ENCODE results near the gene PSIP1. TPM values are rescaled to one million over a fixed set of nuclear protein-coding genes. Genes with fewer than 3 reads are reported as not detected.
"Not testable (repeated sequence)": the region's sequence is repeated elsewhere in the genome, so short reads cannot be mapped to it uniquely, and the experiment has no call there.

PSIP1 gene
- total RNA-seq, 1 experiment from 2014 or later, result 74.8 TPM

DNA sequence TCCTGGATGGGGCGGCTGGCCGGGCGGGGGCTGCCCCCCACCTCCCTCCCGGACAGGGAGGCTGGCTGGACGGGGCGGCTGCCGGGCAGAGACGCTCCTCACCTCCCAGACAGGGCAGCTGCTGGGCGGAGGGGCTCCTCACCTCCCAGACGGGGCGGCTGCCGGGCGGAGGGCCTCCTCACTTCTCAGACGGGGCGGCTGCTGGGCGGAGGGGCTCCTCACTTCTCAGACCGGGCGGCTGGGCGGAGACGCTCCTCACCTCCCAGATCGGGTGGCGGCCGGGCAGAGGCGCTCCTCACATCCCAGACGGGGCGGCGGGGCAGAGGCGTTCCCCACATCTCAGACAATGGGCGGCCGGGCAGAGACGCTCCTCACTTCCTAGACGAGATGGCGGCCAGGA is 68.5 kb downstream of the PSIP1 start:
- not testable (repeated sequence) for DNase-seq (ENCODE audit: extremely low read depth, low read depth)

DNA sequence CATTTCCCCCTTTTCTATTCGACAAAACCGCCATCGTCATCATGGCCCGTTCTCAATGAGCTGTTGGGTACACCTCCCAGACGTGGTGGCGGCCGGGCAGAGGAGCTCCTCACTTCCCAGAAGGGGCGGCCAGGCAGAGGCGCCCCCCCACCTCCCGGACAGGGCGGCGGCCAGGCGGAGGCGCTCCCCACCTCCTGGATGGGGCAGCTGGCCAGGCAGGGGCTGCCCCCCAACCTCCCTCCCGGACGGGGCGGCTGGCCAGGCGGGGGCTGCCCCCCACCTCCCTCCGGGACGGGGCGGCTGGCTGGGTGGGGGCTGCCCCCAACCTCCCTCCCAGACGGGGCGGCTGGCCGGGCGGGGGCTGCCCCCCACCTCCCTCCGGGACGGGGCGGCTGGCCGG is 68.9 kb downstream of the PSIP1 start:
- DNase-seq (ENCODE audit: extremely low read depth, low read depth), result not testable (repeated sequence)

DNA sequence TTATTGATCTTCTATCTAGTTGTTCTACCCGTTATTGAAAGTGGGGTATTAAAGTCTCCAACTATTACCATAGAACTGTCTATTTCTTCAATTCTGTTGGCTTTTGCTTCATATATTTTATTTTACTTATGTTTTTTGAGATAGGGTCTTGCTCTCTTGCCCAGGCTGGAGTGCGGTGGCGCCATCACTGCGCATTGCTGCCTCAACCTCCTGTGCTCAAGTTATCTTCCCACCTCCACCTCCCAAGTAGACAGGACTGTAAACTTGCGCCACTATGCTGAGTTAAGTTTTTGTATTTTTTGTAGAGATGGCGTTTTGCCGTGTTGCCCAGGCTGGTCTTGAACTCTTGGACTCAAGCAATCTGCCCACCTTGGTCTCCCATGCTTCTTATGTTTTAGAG is 71.9 kb downstream of the PSIP1 start:
- DNase-seq (ENCODE audit: extremely low read depth, low read depth), result no peak

DNA sequence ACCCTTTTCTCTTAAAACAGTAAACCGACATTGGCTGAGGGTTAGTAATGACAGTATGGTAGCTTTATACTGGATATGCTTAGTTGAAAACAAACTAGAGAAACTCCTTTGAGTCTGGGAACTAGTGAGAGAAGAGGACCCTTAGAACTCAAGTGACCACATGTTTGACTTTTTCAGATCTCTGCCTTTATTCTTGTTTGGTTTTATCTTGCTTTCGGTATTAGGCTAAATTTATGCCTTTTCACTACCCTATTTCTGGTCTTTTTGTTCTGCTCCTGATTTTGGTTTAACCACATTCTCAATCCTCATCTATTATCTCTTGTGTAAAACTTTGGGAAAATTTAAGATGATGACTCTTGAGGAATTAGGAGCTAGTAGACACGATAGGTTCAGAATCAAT is 77.1 kb downstream of the PSIP1 start:
- no peak for DNase-seq (ENCODE audit: extremely low read depth, low read depth)

DNA sequence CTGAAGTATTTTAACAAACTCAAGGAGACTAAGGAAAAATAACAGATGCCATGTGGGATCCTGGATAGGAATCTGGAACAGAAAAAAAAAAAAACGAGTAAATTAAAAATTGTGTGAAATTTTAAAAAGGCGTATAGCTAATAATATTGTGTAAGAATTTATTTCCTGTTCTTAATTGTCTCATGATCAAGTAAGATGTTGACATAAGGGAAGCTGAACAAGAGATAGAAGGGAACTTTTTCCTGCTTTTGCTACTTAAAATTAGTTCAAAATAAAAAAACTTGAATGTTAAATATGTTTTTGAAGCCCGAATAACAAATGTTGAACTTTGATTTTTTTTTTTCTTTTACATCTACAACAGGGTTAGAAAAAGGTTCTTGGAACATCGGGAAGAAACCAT is 77.6 kb downstream of the PSIP1 start:
- DNase-seq (ENCODE audit: extremely low read depth, low read depth), result no peak

DNA sequence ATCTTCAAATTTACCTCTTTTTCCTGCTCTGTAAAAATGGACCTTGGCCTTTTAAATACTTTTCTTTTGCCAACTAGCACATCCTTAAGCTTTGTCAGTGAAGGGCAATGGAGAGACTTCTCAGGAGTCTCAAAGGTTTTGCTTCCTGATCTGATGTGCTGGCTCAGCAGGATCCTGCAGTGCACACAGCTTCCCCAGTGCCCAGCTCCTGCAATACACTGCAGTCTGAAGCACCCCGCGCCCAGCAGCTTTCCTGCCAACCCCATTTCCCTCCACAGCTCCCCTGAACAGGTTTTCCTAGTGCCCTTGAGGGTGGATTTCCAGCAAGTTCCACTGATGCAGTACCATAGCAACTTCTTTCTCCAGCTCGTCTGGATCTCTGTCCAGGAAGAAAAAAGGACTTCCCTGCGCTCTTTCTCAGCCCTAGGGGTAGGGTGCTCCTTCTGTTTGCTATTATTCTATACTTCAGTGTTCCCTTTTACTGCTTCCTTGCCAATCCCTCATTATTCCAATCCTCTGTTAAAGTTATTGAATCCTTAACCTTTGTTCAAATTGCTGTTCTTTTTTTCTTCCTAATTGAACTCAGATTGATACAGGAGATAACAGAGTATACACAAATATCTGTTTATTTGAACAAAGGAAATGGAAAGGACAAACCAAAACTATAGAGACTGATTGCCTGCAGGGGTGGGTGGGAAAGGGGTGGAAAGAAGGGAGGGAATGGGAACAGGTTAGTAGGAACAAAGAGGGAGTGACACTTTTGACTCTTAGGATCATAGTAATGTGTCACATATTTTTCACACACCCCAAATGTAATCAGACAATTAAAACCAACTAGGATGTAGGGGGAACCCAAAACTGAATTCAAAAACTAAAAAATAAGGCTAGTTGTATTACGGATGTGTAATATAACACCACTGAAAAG is 79.6 kb downstream of the PSIP1 start:
- DNase-seq (ENCODE audit: extremely low read depth, low read depth), result no peak

DNA sequence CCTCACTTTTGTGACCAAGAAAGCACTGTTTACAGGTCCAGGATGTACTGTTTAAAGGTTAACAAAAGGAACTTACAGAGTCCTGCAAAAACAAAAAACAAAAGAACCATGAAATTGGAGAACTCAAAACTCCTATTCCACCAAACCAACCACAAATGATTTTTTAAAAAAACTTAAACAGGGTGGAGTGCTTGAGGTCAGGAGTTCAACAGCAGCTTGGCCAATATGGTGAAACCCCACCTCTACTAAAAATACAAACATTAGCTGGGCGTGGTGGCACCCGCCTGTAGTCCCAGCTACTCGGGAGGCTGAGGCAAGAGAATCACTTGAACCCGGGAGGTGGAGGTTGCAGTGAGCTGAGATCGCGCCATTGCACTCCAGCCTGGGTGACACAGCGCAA is 83.1 kb downstream of the PSIP1 start:
- not testable (repeated sequence) for DNase-seq (ENCODE audit: extremely low read depth, low read depth)

DNA sequence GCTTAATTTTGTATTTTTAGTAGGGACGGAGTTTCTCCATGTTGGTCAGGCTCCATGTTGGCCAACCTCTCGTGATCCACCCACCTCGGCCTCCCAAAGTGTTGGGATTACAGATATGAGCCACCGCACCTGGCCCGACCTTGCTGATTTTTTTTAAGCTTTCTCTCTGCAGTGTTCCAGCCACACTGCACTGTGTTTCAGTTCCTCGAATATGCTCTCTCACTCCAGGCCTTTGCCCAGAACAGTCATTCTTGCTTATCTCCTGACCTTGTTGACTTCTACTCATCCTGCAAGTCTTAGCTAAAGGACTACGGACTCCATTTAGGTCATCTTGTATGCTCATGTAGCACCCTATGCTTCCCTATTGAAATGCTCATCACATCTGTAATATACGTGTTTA is 84.8 kb downstream of the PSIP1 start:
- DNase-seq (ENCODE audit: extremely low read depth, low read depth), result no peak

DNA sequence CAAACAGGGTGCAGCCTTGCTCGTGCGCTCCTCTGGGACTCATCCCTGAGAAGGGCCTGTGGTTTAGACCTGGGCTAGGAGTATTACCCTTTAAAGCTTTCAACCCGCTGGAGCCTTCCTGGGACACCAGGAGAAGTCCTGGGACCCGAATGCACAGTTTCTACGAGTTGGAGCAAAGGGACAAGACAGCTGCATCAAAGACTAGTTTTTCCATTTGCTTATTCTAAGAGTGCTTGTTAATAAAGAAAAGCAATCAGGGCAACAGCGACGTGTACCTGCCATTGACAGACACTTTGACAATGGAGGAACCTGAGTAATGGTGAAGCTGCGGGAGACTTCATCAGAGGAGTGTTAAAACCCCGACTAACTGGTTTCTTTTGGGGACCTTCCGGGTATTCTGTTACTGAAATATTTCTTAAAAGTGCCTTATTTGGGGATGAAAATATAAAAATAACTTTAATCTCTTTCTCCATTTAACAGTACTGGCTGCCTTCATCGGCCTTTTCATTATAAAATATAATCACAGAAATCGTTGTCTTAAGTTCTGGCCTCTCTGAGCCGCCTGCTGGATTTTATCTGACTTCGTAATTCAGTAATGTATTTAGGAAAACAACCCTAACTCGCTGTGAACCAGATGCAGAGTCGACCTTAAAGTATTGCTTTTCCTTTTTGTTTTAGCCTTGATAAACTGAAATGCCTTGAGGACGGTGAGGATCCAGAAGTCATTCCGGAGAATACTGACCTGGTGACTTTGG is 87.4 kb downstream of the PSIP1 start:
- no peak for DNase-seq (ENCODE audit: extremely low read depth, low read depth)

DNA sequence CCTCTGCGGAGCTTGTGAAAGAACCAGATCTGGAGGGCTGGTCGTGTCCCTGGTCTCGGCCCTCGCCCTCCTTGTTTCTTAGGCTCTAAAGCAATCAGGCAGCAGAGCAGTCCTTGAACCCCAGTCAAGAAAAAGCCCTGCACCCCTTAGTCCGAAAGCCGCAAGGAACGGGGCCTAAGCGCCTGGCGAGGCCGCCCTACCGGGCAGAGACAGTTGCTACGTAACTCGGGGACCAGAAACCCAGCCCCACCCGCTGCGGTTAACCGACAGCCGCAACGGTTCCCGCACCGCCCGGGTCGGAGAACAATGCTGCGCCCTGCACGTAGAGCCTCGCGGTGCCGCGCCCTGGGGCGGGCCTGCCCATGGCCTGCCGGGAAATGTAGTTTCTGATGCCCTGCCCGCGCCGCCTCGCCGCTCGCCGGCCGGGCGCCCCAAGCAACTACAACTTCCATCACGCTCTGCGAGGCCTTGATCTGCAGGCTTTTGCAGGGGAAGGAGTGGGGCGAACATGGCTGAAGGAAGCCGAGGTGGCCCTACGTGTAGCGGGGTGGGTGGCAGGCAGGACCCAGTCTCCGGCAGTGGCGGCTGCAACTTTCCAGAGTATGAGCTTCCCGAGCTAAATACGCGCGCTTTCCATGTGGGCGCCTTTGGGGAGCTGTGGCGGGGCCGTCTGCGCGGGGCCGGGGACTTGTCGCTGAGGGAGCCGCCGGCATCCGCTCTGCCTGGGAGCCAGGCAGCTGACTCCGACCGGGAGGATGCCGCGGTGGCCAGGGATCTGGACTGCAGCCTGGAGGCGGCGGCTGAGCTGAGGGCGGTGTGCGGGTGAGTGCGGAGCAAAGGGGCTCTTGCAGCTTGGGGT is 88.2 kb downstream of the PSIP1 start, which contains the start of gene SNAPC3:
Gene SNAPC3, plus strand, starts transcription at position 505 of the 859 bp plus-strand sequence. Its CDS starts 4 bp downstream, at position 509.
- peak; percentile 85 for DNase-seq (ENCODE audit: extremely low read depth, low read depth)

DNA sequence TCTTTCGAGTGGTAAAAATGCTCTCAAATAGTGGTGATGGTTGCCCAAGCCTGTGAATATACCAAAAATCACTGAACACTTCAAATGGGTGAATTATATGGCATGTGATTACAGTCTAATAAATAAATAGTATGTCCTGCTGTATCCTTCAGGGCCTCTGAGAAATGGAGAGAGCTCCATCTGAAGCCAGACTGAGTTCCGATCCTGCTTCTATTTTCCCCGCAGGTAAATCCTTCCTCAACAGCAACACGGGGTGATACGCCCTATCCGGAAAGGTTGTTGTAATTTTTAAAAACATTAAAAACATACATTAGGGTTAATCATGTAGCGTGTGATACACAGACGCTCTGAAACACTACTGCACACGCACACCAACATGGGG is 88.8 kb downstream of the PSIP1 start:
- no peak for DNase-seq (ENCODE audit: extremely low read depth, low read depth)

DNA sequence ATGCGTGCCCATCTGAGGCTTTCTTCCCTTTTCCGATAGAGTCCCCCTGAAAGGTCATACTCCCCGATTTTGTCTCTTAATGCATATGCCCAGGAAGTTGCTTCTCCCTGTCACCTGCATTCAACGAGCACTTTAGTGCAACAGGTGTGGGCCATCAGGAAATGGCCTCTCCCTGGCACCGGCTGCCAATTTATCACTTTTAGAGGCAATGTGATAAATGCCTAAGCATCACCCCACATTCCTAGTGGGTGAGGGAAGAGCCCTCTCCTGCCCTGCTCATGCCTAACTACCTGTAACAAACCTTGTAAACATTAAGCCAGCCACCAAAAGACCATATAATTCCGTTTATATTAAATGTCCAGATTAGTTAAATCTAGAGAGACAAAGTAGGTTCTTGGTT is 89.2 kb downstream of the PSIP1 start:
- DNase-seq (ENCODE audit: extremely low read depth, low read depth), result no peak

DNA sequence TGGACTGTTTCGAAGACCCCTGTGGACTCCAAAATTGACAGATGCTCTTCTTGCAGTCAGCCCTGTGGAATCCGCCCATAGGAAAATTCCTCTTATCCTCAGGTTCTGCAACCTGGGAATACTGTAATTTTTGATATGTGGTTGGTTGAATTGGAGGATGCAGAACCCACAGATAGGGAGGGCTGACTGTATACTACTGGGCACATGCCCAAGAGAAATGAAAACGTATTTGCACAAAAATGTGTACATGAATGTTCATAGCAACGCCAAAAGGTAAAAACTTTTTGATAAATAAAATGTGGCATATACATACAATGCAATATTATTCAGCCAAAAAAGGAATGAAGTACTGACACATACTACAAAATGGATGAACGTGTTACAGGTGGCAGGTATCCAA is 90.0 kb downstream of the PSIP1 start:
- DNase-seq (ENCODE audit: extremely low read depth, low read depth), result no peak

DNA sequence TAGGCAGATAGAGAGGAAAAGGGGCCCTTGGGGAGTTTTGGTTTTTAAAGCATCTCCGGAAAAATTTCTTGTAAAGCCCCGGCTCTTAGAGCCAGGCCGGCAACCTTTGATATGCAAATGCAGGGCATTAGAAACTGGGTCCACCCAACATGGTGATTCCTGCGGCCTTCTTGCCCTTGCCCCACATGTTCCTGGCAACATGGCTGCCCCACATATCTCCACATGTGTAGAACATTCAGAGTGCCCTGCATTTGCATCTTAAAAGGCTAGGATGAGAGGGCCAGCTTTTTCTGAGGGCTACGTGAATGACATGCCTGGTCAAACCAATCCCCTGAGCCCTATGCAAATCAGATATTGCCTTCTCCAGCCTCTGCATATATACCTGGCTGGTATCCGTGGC is 93.1 kb downstream of the PSIP1 start:
- DNase-seq (ENCODE audit: extremely low read depth, low read depth), result no peak

DNA sequence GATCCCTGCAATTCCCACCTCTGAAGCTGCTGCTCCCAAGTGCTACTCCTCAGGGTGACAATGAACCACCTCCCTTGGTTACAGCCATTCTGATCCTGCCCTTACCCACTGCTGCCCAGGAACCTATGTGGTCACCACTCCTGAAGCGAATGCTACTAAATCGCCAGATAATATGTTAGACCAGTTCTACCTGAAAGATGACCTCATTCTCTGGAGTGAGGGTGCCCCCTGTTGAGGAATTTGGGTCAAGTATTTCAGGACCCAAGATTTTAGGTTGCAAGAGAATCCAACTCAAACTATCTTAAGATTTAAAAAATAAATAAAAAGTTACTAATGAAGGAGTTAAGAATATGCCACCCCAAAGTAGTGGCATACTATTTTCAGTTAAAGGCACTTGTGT is 93.9 kb downstream of the PSIP1 start:
- DNase-seq (ENCODE audit: extremely low read depth, low read depth), result peak; percentile 4

Small RNA genes within 50 kb of the gene (small RNA-seq; reads per million reads assigned to genes)
- gene AL513423.1 (0 reads per million in 2 experiments), gene RN7SL98P (0 reads per million in 2 experiments), gene RNU6-246P (0 to 0.06 reads per million in 2 experiments), gene RNU6-319P (0 reads per million in 2 experiments)

Other genes starting within 250 kb of the PSIP1 start
- 6.6 and 10.5 TPM in 2 replicates for gene TTC39B, start 203.8 kb downstream of the PSIP1 start, total RNA-seq (2014; rRNA removed; shearing (Covaris generic))
- gene SNAPC3, start 88.1 kb downstream of the PSIP1 start, total RNA-seq (2014; rRNA removed; shearing (Covaris generic)), result 23.6 and 27.5 TPM in 2 replicates
- 1.9 and 2.6 TPM in 2 replicates for gene CCDC171, start 42.1 kb upstream of the PSIP1 start, total RNA-seq (2014; rRNA removed; shearing (Covaris generic))

All from NCI-H460 (cell line).